RWPE2 (cell line): ENCODE results near the gene DNAH14.
A peak's percentile ranks its signal among the peaks of the same experiment; 100 is the strongest.
"Not testable (repeated sequence)": the region's sequence is repeated elsewhere in the genome, so short reads cannot be mapped to it uniquely, and the experiment has no call there.

Source experiments
- ATAC-seq: fragments of 200-7000 bp; cut with Tn5 transposase; 3 replicates; pipeline ENCODE4 v1.9.1; 2021; ENCODE audit warnings: low read depth
- DNase-seq: peaks from one replicate; pipeline ENCODE4 v3.0.0-alpha.2; 2020; ENCODE audit warnings: low spot score
- H3K27ac ChIP-seq: fragments of 450-650 bp; 2 replicates; pipeline ENCODE4 v1.5.1; 2017; ENCODE audit warnings: mild to moderate bottlenecking; ENCODE audit not compliant: poor library complexity, severe bottlenecking
- H3K27me3 ChIP-seq: fragments of 250-450 bp; sonication (Bioruptor Pico); 2 replicates; pipeline ENCODE4 v1.5.1; 2021; ENCODE audit warnings: mild to moderate bottlenecking, moderate library complexity; ENCODE audit not compliant: insufficient read depth, poor library complexity, severe bottlenecking
- H3K36me3 ChIP-seq: fragments of 250-450 bp; sonication (Bioruptor Pico); 2 replicates; pipeline ENCODE4 v1.5.1; 2020; ENCODE audit warnings: low read depth, mild to moderate bottlenecking, moderate library complexity
- H3K4me1 ChIP-seq: fragments of 250-450 bp; sonication (Bioruptor Pico); 2 replicates; pipeline ENCODE4 v1.5.1; 2021; ENCODE audit warnings: mild to moderate bottlenecking, moderate library complexity; ENCODE audit not compliant: insufficient read depth, poor library complexity, severe bottlenecking
- H3K4me3 ChIP-seq: fragments of 250-450 bp; sonication (Bioruptor Pico); 2 replicates; pipeline ENCODE4 v1.5.1; 2021; ENCODE audit warnings: mild to moderate bottlenecking, moderate library complexity; ENCODE audit not compliant: severe bottlenecking
- H3K9me3 ChIP-seq: fragments of 250-450 bp; sonication (Bioruptor Pico); 2 replicates; pipeline ENCODE4 v1.5.1; 2021; ENCODE audit warnings: mild to moderate bottlenecking, moderate library complexity; ENCODE audit not compliant: severe bottlenecking
- TF ChIP-seq, protein P1 (sequence below): fragments of 450-650 bp; IDR thresholded peaks from one replicate; pipeline ENCODE4 v1.5.1; 2017; ENCODE audit warnings: mild to moderate bottlenecking, moderate library complexity; ENCODE audit not compliant: poor library complexity, severe bottlenecking

The DNAH14 gene

DNA sequence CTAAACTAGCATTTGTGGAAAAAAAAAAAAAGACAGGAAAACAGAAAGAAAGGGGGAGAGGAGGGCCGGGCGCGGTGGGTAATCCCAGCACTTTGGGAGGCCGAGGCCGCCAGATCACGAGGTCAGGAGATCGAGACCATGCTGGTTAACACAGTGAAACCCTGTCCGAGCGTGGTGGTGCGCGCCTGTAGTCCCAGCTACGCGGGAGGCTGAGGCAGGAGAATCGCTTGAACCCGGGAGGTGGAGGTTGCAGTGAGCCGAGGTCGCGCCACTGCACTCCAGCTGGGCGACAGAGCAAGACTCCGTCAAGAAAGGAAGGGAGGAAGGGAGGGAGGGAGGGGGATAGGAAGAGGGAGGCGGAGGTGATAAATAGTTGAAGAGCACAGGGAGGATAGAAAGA, 443.7 kb downstream of the DNAH14 start:
- Histone ChIP-seq H3K4me3 (no peak overlapping the region), H3K36me3 (no peaks in the 10 kb centered on the region), H3K27ac (no peak overlapping the region), H3K4me1 (no peaks in the 10 kb centered on the region), H3K9me3 (no peaks in the 10 kb centered on the region), H3K27me3 (no peaks in the 10 kb centered on the region)
- TF ChIP-seq, protein P1, sequence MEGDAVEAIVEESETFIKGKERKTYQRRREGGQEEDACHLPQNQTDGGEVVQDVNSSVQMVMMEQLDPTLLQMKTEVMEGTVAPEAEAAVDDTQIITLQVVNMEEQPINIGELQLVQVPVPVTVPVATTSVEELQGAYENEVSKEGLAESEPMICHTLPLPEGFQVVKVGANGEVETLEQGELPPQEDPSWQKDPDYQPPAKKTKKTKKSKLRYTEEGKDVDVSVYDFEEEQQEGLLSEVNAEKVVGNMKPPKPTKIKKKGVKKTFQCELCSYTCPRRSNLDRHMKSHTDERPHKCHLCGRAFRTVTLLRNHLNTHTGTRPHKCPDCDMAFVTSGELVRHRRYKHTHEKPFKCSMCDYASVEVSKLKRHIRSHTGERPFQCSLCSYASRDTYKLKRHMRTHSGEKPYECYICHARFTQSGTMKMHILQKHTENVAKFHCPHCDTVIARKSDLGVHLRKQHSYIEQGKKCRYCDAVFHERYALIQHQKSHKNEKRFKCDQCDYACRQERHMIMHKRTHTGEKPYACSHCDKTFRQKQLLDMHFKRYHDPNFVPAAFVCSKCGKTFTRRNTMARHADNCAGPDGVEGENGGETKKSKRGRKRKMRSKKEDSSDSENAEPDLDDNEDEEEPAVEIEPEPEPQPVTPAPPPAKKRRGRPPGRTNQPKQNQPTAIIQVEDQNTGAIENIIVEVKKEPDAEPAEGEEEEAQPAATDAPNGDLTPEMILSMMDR, result no peak
- ATAC-seq (no peak), DNase-seq (no peak)

DNA sequence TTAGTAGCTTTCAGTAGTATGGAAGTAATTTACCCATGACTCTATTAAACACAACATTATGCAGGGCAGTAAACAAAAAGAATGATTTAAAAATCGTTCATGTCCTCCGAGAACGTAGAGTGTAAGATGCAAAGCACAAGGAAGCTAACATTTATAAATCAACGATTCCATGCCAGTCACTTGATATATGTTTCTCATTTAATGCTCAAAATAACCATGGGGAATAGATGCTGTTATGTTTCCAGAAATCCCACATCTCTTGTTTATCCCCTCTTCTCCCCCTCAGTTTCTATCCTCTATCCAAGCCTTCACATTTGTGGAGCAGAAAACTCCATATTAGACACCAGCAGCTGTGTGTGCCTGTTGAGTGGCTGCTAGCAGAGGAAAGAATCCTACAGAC, 445.5 kb downstream of the DNAH14 start:
- TF ChIP-seq, protein P1, result no peak
- H3K36me3 ChIP-seq, result no peaks in the 10 kb centered on the region
- DNase-seq (no peak), ATAC-seq (no peak)
- H3K4me3 ChIP-seq, result no peak overlapping the region
- no peaks in the 10 kb centered on the region for H3K9me3 ChIP-seq
- H3K4me1 ChIP-seq, result no peaks in the 10 kb centered on the region
- H3K27ac ChIP-seq, result no peak overlapping the region
- no peaks in the 10 kb centered on the region for H3K27me3 ChIP-seq

DNA sequence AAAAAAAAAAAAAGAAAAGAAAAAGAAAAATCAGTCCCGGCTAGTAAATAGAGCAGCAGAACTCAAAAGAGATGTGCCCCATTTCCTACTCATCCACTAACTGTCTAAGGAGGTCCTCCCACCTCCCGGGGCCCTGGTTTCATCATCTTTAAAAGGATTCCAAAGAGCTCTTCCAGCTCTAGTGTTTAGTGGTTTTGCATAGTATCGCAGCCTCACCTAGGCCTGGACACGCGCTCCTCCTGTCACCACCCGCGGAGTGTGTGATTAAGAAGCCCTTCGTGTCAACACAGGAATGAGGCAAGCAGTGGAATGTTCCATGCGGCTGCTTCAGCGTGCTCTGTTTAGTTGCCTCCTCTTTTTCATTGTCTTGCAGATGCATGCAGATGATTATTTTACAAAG, 449.4 kb downstream of the DNAH14 start:
- TF ChIP-seq, protein P1, result no peak
- ATAC-seq (peak; percentile 85), DNase-seq (no peak)
- H3K27me3 ChIP-seq, result no peaks in the 10 kb centered on the region
- no peak overlapping the region for H3K27ac ChIP-seq
- no peaks in the 10 kb centered on the region for H3K4me1 ChIP-seq
- no peaks in the 10 kb centered on the region for H3K36me3 ChIP-seq
- H3K9me3 ChIP-seq, result no peaks in the 10 kb centered on the region
- H3K4me3 ChIP-seq, result no peak overlapping the region

DNA sequence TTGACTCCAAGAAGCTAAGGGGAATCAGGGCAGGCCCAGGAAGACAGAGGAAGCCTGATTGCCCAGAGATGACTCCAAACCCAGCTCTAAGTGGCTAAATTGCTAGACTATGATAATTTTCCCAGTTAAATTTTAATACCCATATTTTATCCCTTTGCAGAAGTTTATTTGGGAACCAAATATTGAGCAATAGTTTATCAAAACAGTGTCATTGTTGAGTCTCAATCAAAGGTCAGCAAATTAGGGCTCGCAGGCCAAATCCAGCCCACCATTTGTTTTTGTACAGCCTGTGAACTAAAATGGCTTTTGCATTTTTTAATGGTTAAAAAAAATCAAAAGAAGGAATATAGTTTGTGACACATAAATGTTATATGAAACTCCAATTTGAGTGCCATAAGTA, 451.2 kb downstream of the DNAH14 start:
- Histone ChIP-seq H3K4me1 (no peaks in the 10 kb centered on the region), H3K27me3 (no peaks in the 10 kb centered on the region), H3K27ac (no peak overlapping the region), H3K4me3 (no peak overlapping the region), H3K9me3 (no peaks in the 10 kb centered on the region), H3K36me3 (no peaks in the 10 kb centered on the region)
- ATAC-seq, result no peak
- no peak for DNase-seq
- TF ChIP-seq, protein P1, result no peak

DNA sequence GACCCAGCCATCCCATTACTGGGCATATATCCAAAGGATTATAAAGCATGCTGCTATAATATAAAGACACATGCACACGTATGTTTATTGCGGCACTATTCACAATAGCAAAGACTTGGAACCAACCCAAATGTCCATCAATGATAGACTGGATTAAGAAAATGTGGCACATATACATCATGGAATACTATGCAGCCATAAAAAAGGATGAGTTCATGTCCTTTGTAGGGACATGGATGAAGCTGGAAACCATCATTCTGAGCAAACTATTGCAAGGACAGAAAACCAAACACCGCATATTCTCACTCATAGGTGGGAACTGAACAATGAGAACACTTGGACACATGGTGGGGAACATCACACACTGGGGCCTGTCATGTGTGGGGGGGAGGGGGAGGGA, 457.4 kb downstream of the DNAH14 start:
- H3K9me3 ChIP-seq, DNase-seq, H3K4me3 ChIP-seq, H3K27me3 ChIP-seq, H3K27ac ChIP-seq, ATAC-seq, H3K36me3 ChIP-seq, H3K4me1 ChIP-seq: not testable (repeated sequence)
